NT2/D1 (cell line): Measurements from ENCODE around the gene GAS7.

Experiments
- DNase-seq: peaks from one replicate; pipeline ENCODE4 v3.0.0-alpha.2; 2011; ENCODE audit warnings: low read depth, low spot score
- H3K27me3 ChIP-seq: 2 replicates; pipeline ENCODE4 v1.6.0; 2011; ENCODE audit warnings: mild to moderate bottlenecking; ENCODE audit not compliant: insufficient read length, insufficient read depth
- H3K36me3 ChIP-seq: 2 replicates; pipeline ENCODE4 v1.6.1; 2011; ENCODE audit warnings: mild to moderate bottlenecking, low read length, mixed read lengths; ENCODE audit not compliant: insufficient read depth, insufficient read length
- H3K4me1 ChIP-seq: 2 replicates; pipeline ENCODE4 v1.5.1; 2011; ENCODE audit not compliant: insufficient read depth, insufficient read length
- H3K4me3 ChIP-seq: 2 replicates; pipeline ENCODE4 v1.5.1; 2011; ENCODE audit warnings: low read depth; ENCODE audit not compliant: insufficient read length
- H3K9ac ChIP-seq: 2 replicates; pipeline ENCODE4 v1.6.0; 2011; ENCODE audit warnings: low read depth; ENCODE audit not compliant: insufficient read length
- H3K9me3 ChIP-seq: 2 replicates; pipeline ENCODE4 v1.5.1; 2011; ENCODE audit warnings: mild to moderate bottlenecking, low read length; ENCODE audit not compliant: insufficient read depth
- SUZ12 ChIP-seq: IDR thresholded peaks from 2 replicates; pipeline ENCODE4 v1.6.1; 2011; ENCODE audit not compliant: insufficient read length, insufficient read depth; ENCODE audit errors: extremely low read depth
- YY1 ChIP-seq: IDR thresholded peaks from 2 replicates; pipeline ENCODE4 v1.6.1; 2011; ENCODE audit not compliant: insufficient read length, insufficient read depth
- ZNF274 ChIP-seq: IDR thresholded peaks from 2 replicates; pipeline ENCODE4 v1.6.1; 2011; ENCODE audit warnings: mild to moderate bottlenecking, low read depth, low read length

Gene GAS7

GRCh38 chr17:10048629-10049350 lies 149.6 kb downstream of the GAS7 start:
- DNase-seq: no peak
- no peak overlapping the region for H3K9ac ChIP-seq
- no peak overlapping the region for H3K4me3 ChIP-seq
- H3K36me3 ChIP-seq: no peaks in the 10 kb centered on the region
- no peaks in the 10 kb centered on the region for H3K9me3 ChIP-seq
- no peaks in the 10 kb centered on the region for H3K4me1 ChIP-seq
- TF ChIP-seq ZNF274: no peak
- no peak for TF ChIP-seq SUZ12
- TF ChIP-seq YY1: no peak
- no peaks in the 10 kb centered on the region for H3K27me3 ChIP-seq

GRCh38 chr17:10046786-10047785 lies 151.3 kb downstream of the GAS7 start:
- DNase-seq: no peak
- Histone ChIP-seq H3K36me3 (no peaks in the 10 kb centered on the region), H3K4me1 (no peaks in the 10 kb centered on the region), H3K4me3 (no peak overlapping the region), H3K27me3 (no peaks in the 10 kb centered on the region), H3K9ac (no peak overlapping the region), H3K9me3 (no peaks in the 10 kb centered on the region)
- TF ChIP-seq YY1 (no peak), ZNF274 (no peak), SUZ12 (no peak)

- Histone ChIP-seq H3K9ac (no peak overlapping the region), H3K4me3 (no peak overlapping the region), H3K9me3 (no peaks in the 10 kb centered on the region), H3K36me3 (no peaks in the 10 kb centered on the region), H3K4me1 (no peaks in the 10 kb centered on the region), H3K27me3 (no peaks in the 10 kb centered on the region)
- no peak for DNase-seq
- TF ChIP-seq YY1 (no peak), ZNF274 (no peak), SUZ12 (no peak)
Observed at GRCh38 chr17:10045871-10046658, 152.3 kb downstream of the GAS7 start.

GRCh38 chr17:10042589-10043244 lies 155.7 kb downstream of the GAS7 start:
- no peaks in the 10 kb centered on the region for H3K4me1 ChIP-seq
- TF ChIP-seq ZNF274 (no peak), YY1 (no peak), SUZ12 (no peak)
- no peaks in the 10 kb centered on the region for H3K9me3 ChIP-seq

GRCh38 chr17:10041916-10042588 lies 156.4 kb downstream of the GAS7 start:
- Histone ChIP-seq H3K4me1 (no peaks in the 10 kb centered on the region), H3K4me3 (no peak overlapping the region), H3K27me3 (no peaks in the 10 kb centered on the region), H3K36me3 (no peaks in the 10 kb centered on the region), H3K9me3 (no peaks in the 10 kb centered on the region), H3K9ac (no peak overlapping the region)
- DNase-seq: no peak
- no peak for TF ChIP-seq ZNF274
- no peak for TF ChIP-seq YY1
- no peak for TF ChIP-seq SUZ12

More at GRCh38 chr17:10042589-10043244, 155.7 kb downstream of the GAS7 start:
- no peak for DNase-seq
- Histone ChIP-seq H3K9ac (no peak overlapping the region), H3K36me3 (no peaks in the 10 kb centered on the region), H3K4me3 (no peak overlapping the region), H3K27me3 (no peaks in the 10 kb centered on the region)

- H3K36me3 ChIP-seq: no peaks in the 10 kb centered on the region
- no peaks in the 10 kb centered on the region for H3K27me3 ChIP-seq
- no peak for DNase-seq
- H3K9me3 ChIP-seq: no peaks in the 10 kb centered on the region
- H3K4me3 ChIP-seq: no peak overlapping the region
- H3K4me1 ChIP-seq: no peaks in the 10 kb centered on the region
- TF ChIP-seq SUZ12: no peak
- H3K9ac ChIP-seq: no peak overlapping the region
Observed at GRCh38 chr17:10041287-10041612, 157.2 kb downstream of the GAS7 start.
